H1 (cell line): Measurements from ENCODE around the gene ADAMTS9. TPM values are rescaled to one million over a fixed set of nuclear protein-coding genes. Genes with fewer than 3 reads are reported as not detected.

Experiments used
- CTCF ChIA-PET: fragments of 300-600 bp; sonication (Branson Sonifier 250); formaldehyde crosslinking; loops from one replicate; lab custom pipeline; 2021; ENCODE audit not compliant: partially characterized antibody; lab: Charles Lee
- POLR2A ChIA-PET: fragments of 300-600 bp; sonication (Branson Sonifier 250); formaldehyde crosslinking; loops from one replicate; lab custom pipeline; 2021; ENCODE audit warnings: inconsistent platforms; ENCODE audit not compliant: partially characterized antibody; lab: Charles Lee
- DNase-seq, 2 experiments: peaks; one replicate each; pipeline versions ENCODE4 v3.0.0 to v3.0.0-alpha.2; 2010 to 2022; ENCODE audit warnings: low spot score in 2 of 2, low read depth in 1 of 2, mixed read lengths in 1 of 2
- FAIRE-seq: peaks from 2 replicates; lab custom pipeline; 2011; peaks lifted over from hg19 to GRCh38; lab: Jason Lieb, UNC
- H2AFZ ChIP-seq: 2 replicates; pipeline ENCODE4 v1.8.1; 2012; ENCODE audit warnings: low read length, inconsistent platforms
- H2AK5ac ChIP-seq: 2 replicates; pipeline ENCODE4 v1.6.1; 2013; ENCODE audit warnings: low read depth, low read length
- H2BK120ac ChIP-seq: replicated peaks from 2 replicates; pipeline ENCODE3; 2013; ENCODE audit warnings: low read depth, low read length, inconsistent platforms
- H2BK12ac ChIP-seq: 2 replicates; pipeline ENCODE4 v1.6.1; 2013; ENCODE audit warnings: low read depth, low read length
- H2BK15ac ChIP-seq: 2 replicates; pipeline ENCODE4 v1.6.1; 2013; ENCODE audit warnings: low read length
- H2BK20ac ChIP-seq: 2 replicates; pipeline ENCODE4 v1.6.1; 2013; ENCODE audit warnings: low read length
- H2BK5ac ChIP-seq: 2 replicates; pipeline ENCODE4 v1.6.1; 2013; ENCODE audit warnings: low read depth, low read length
- H3K14ac ChIP-seq: 2 replicates; pipeline ENCODE4 v1.6.1; 2013; ENCODE audit warnings: inconsistent platforms; ENCODE audit not compliant: insufficient read length
- H3K18ac ChIP-seq: 2 replicates; pipeline ENCODE4 v1.6.1; 2013; ENCODE audit warnings: low read length; ENCODE audit errors: extremely low read depth
- H3K23ac ChIP-seq: 2 replicates; pipeline ENCODE4 v1.6.1; 2013; ENCODE audit warnings: inconsistent platforms; ENCODE audit not compliant: insufficient read length
- H3K23me2 ChIP-seq: 2 replicates; pipeline ENCODE4 v1.6.1; 2013; ENCODE audit warnings: low read depth, low read length
- H3K27ac ChIP-seq: 2 replicates; pipeline ENCODE4 v1.6.1; 2011; ENCODE audit warnings: low read depth, low read length, inconsistent platforms
- H3K27me3 ChIP-seq, 4 experiments: replicated peaks in 1 of 4; 1 replicate in 1 of 4; 2 replicates in 3 of 4; pipeline versions ENCODE4 v1.6.1 to v1.8.1; 2011 to 2013; ENCODE audit warnings: low read length in 3 of 4, mild to moderate bottlenecking in 3 of 4, inconsistent platforms in 2 of 4, mixed read lengths in 2 of 4, moderate library complexity in 1 of 4; ENCODE audit not compliant: control insufficient read depth in 3 of 4, insufficient read depth in 3 of 4; ENCODE audit errors: extremely low read depth in 1 of 4
- H3K36me3 ChIP-seq, 4 experiments: 2 replicates each; pipeline versions ENCODE4 v1.6.1 to v1.8.1; 2011 to 2013; ENCODE audit warnings: mild to moderate bottlenecking in 4 of 4, low read length in 3 of 4, moderate library complexity in 2 of 4, control low read depth in 1 of 4, inconsistent platforms in 1 of 4; ENCODE audit not compliant: insufficient read depth in 4 of 4, control insufficient read depth in 2 of 4
- H3K4ac ChIP-seq: replicated peaks from 2 replicates; pipeline ENCODE3; 2013; ENCODE audit warnings: low read length, low read depth, mixed read lengths, inconsistent platforms; ENCODE audit not compliant: insufficient read length
- H3K4me1 ChIP-seq, 4 experiments: replicated peaks in 1 of 4; 1 replicate in 1 of 4; 2 replicates in 3 of 4; pipeline versions ENCODE4 v1.6.1 to v1.8.1; 2011 to 2013; ENCODE audit warnings: low read length in 3 of 4, inconsistent platforms in 2 of 4, mixed read lengths in 1 of 4; ENCODE audit not compliant: insufficient read depth in 4 of 4, control insufficient read depth in 3 of 4
- H3K4me2 ChIP-seq, 2 experiments: 2 replicates each; pipeline versions ENCODE4 v1.6.1 to v1.8.1; 2011 to 2013; ENCODE audit warnings: low read depth in 2 of 2, low read length in 2 of 2, control low read depth in 1 of 2, inconsistent platforms in 1 of 2, mild to moderate bottlenecking in 1 of 2; ENCODE audit not compliant: insufficient read depth in 1 of 2
- H3K4me3 ChIP-seq, 4 experiments: fragments of 200-600, 300-600 bp in 1 of 4; sonication (generic), shearing (Covaris generic), sonication (Bioruptor Twin) in 1 of 4; 2 replicates each; pipeline versions ENCODE4 v1.5.1 to v1.8.1; 2011 to 2016; ENCODE audit warnings: low read length in 4 of 4, low read depth in 3 of 4, control low read depth in 2 of 4, inconsistent platforms in 2 of 4, mild to moderate bottlenecking in 2 of 4, mixed read lengths in 1 of 4, moderate library complexity in 1 of 4; ENCODE audit not compliant: insufficient read depth in 2 of 4; ENCODE audit errors: extremely low read depth in 1 of 4
- H3K56ac ChIP-seq: replicated peaks from 2 replicates; pipeline ENCODE3; 2013; ENCODE audit warnings: low read depth, mild to moderate bottlenecking, mixed read lengths, low read length, inconsistent platforms; ENCODE audit not compliant: insufficient read length
- H3K79me1 ChIP-seq: 2 replicates; pipeline ENCODE4 v1.6.1; 2013; ENCODE audit warnings: low read depth, low read length, control low read depth
- H3K79me2 ChIP-seq, 2 experiments: 2 replicates each; pipeline versions ENCODE4 v1.6.1 to v1.8.1; 2012 to 2013; ENCODE audit warnings: low read length in 2 of 2, mild to moderate bottlenecking in 2 of 2, inconsistent platforms in 1 of 2; ENCODE audit not compliant: insufficient read depth in 2 of 2, control insufficient read depth in 1 of 2
- H3K9ac ChIP-seq, 4 experiments: replicated peaks in 1 of 4; 1 replicate in 1 of 4; 2 replicates in 3 of 4; pipeline versions ENCODE4 v1.6.1 to v1.8.1; 2011 to 2013; ENCODE audit warnings: low read depth in 3 of 4, low read length in 3 of 4, control low read depth in 2 of 4, mild to moderate bottlenecking in 2 of 4, moderate library complexity in 2 of 4, inconsistent platforms in 1 of 4; ENCODE audit errors: extremely low read depth in 1 of 4
- H3K9me3 ChIP-seq, 2 experiments: 2 replicates each; pipeline versions ENCODE4 v1.6.1 to v1.8.1; 2012 to 2013; ENCODE audit warnings: mild to moderate bottlenecking in 2 of 2, moderate library complexity in 2 of 2, control low read depth in 1 of 2, inconsistent platforms in 1 of 2, low read depth in 1 of 2, low read length in 1 of 2, mixed read lengths in 1 of 2; ENCODE audit not compliant: insufficient read depth in 2 of 2
- H4K20me1 ChIP-seq, 2 experiments: replicated peaks in 1 of 2; 2 replicates each; pipeline versions ENCODE3 to v1.8.1; 2011 to 2013; ENCODE audit warnings: inconsistent platforms in 2 of 2, low read length in 2 of 2, mild to moderate bottlenecking in 1 of 2; ENCODE audit not compliant: insufficient read depth in 2 of 2, control insufficient read depth in 1 of 2
- H4K5ac ChIP-seq: 2 replicates; pipeline ENCODE4 v1.6.1; 2013; ENCODE audit warnings: low read length, low read depth, mixed read lengths, inconsistent platforms; ENCODE audit not compliant: insufficient read length
- H4K8ac ChIP-seq: 2 replicates; pipeline ENCODE4 v1.8.0; 2013; ENCODE audit warnings: mild to moderate bottlenecking, moderate library complexity, low read length, inconsistent platforms; ENCODE audit not compliant: insufficient read depth; ENCODE audit errors: extremely low read depth
- H4K91ac ChIP-seq: replicated peaks from 2 replicates; pipeline ENCODE3; 2013; ENCODE audit warnings: low read length, mixed read lengths, inconsistent platforms; ENCODE audit not compliant: insufficient read length
- MAFK ChIP-seq: IDR thresholded peaks from 2 replicates; pipeline ENCODE4 v1.6.1; 2012; ENCODE audit warnings: low read depth, mild to moderate bottlenecking, improper control_type of control experiment, low read length
- RAD21 ChIP-seq, 2 experiments: IDR thresholded peaks in 1 of 2; conservative IDR thresholded peaks in 1 of 2; 2 replicates each; pipeline ENCODE4 v1.6.1; 2011; ENCODE audit warnings: low read depth in 2 of 2, low read length in 2 of 2, improper control_type of control experiment in 1 of 2, inconsistent platforms in 1 of 2, mild to moderate bottlenecking in 1 of 2, moderate library complexity in 1 of 2
- WGBS, 2 experiments: shearing (Covaris generic) in 1 of 2; methylation state at CpG; one replicate each; pipeline versions ENCODE4 v1.1.6 to v1.1.7; 2013 to 2015; ENCODE audit warnings: low lambda C conversion rate in 2 of 2, mixed read lengths in 2 of 2, inconsistent platforms in 1 of 2, low coverage in 1 of 2, missing lambda C conversion rate in 1 of 2; ENCODE audit not compliant: insufficient replicate concordance in 2 of 2, insufficient coverage in 1 of 2, insufficient read length in 1 of 2; ENCODE audit errors: extremely low coverage in 1 of 2, missing lambda C conversion rate in 1 of 2; 5-methylcytosine and 5-hydroxymethylcytosine counted together
- polyA plus RNA-seq, 7 experiments: library from polyadenylated mRNA; depleted of rRNA in 3 of 7; stranded (reverse) in 5 of 7; unstranded in 2 of 7; fragments of >200 nt in 5 of 7; fragments of 200-250 nt in 2 of 7; gene quantifications; 1 replicate in 5 of 7; 2 replicates in 1 of 7; 4 replicates in 1 of 7; pipeline versions ENCODE4 v1.2.1 to v1.2.3, GENCODE V29; 2011 to 2013; ENCODE audit warnings: missing spikeins in 2 of 7, mixed read lengths in 2 of 7
- total RNA-seq: library from RNA; stranded (reverse); fragmentation: NEBNext Ultra II Directional; extraction: Animal tissue kit (Norgen Biotek cat#: 25700); gene quantifications from 2 replicates; pipeline ENCODE4 v1.2.1, GENCODE V29; 2021
- TF ChIP-seq, protein P1 (sequence below): IDR thresholded peaks from 2 replicates; pipeline ENCODE4 v1.6.1; 2011; ENCODE audit warnings: low read length, improper control_type of control experiment
- TF ChIP-seq, protein P2 (sequence below): IDR thresholded peaks from 2 replicates; pipeline ENCODE4 v1.6.1; 2012; ENCODE audit warnings: inconsistent platforms

ADAMTS9 gene
- total and polyA plus RNA-seq, 2 of the 8 experiments (the other 6 are each of a cell fraction or from before 2014, with no cell fraction given), result 0.20 to 0.41 TPM

DNA sequence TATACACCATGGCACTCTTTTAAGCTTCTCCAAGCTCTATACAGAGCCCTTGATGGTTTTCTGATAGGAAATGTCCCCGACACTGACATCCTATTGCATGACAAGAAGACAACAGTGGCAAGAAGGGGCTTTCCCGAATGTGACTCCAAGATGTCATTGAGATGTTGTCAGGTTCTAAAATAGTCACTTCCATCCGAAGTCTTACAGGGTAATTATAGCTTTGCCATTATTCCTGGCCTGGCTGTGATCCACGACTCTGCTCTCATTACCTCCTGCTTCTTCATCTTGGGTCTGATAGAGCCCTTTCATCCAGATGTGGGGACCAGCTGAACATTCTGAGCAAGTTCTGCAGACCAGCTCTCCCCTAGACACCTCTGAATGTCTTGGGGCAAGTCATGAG lies 40.6 kb upstream of the ADAMTS9 start:
- Histone ChIP-seq H2AK5ac (no peak overlapping the region), H3K27ac (no peak overlapping the region)
- WGBS, 2 experiments, result 72% methylated on average over 4 of the region's 4 CpGs; no CpG with 5 or more reads in 1 of the 2 experiments
- TF ChIP-seq RAD21 (IDR thresholded peaks at IDR 0.05 in 1 of 2, conservative IDR thresholded peaks at IDR 0.05 in 1 of 2; ENCODE audit: low read depth in 2 of 2, low read length in 2 of 2) (no peak), MAFK (no peak)
- TF ChIP-seq, protein P1, sequence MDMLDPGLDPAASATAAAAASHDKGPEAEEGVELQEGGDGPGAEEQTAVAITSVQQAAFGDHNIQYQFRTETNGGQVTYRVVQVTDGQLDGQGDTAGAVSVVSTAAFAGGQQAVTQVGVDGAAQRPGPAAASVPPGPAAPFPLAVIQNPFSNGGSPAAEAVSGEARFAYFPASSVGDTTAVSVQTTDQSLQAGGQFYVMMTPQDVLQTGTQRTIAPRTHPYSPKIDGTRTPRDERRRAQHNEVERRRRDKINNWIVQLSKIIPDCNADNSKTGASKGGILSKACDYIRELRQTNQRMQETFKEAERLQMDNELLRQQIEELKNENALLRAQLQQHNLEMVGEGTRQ, result no peak
- TF ChIP-seq, protein P2, sequence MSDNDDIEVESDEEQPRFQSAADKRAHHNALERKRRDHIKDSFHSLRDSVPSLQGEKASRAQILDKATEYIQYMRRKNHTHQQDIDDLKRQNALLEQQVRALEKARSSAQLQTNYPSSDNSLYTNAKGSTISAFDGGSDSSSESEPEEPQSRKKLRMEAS, result no peak

More for the DNA sequence above, 40.6 kb upstream of the ADAMTS9 start:
- H3K79me2 ChIP-seq, result no peaks in the 10 kb centered on the region
- H2AFZ ChIP-seq, result no peak overlapping the region
- H3K9ac ChIP-seq, result no peak overlapping the region
- no peaks in the 10 kb centered on the region for H3K9me3 ChIP-seq
- no peak for DNase-seq
- ChIA-PET POLR2A (no interaction called here), CTCF (no interaction called here)
- no peak overlapping the region for H2BK15ac ChIP-seq
- H2BK12ac ChIP-seq, result no peak overlapping the region
- H3K4ac ChIP-seq, result no peak overlapping the region
- no peak overlapping the region for H4K91ac ChIP-seq
- no peaks in the 10 kb centered on the region for H3K79me1 ChIP-seq
- H2BK20ac ChIP-seq, result no peak overlapping the region
- H3K36me3 ChIP-seq, result no peaks in the 10 kb centered on the region
- no peak overlapping the region for H3K23ac ChIP-seq
- no peak overlapping the region for H4K8ac ChIP-seq
- no peak overlapping the region for H3K4me3 ChIP-seq
- H3K18ac ChIP-seq, result no peak overlapping the region
- no peak overlapping the region for H2BK5ac ChIP-seq
- H3K4me1 ChIP-seq, result peaks cover 0 to 6% (median 0%) of the 10 kb centered on the region in 4 experiments; a peak in 2 of 7 replicates
- no peaks in the 10 kb centered on the region for H3K27me3 ChIP-seq
- H4K20me1 ChIP-seq, result no peaks in the 10 kb centered on the region
- no peak overlapping the region for H3K4me2 ChIP-seq
- H3K14ac ChIP-seq, result no peak overlapping the region
- H2BK120ac ChIP-seq, result no peak overlapping the region
- H4K5ac ChIP-seq, result no peak overlapping the region
- FAIRE-seq, result no peak
- H3K56ac ChIP-seq, result no peak overlapping the region
- H3K23me2 ChIP-seq, result no peaks in the 10 kb centered on the region; the same call in 1 of the 2 replicates
